Heart right ventricle (tissue), 16 donors: ENCODE measurements around the gene ECT2L. TPM values are rescaled to one million over a fixed set of nuclear protein-coding genes. Genes with fewer than 3 reads are reported as not detected.
"Not testable (repeated sequence)": the region's sequence is repeated elsewhere in the genome, so short reads cannot be mapped to it uniquely, and the experiment has no call there.

Experiments used
- ATAC-seq, 8 donors: fragments of 200-7000 bp; cut with Tn5 transposase; one replicate each; pipeline ENCODE4 v1.9.1; 2020; ENCODE audit warnings: mild to moderate bottlenecking in 8 of 8, moderate library complexity in 8 of 8, moderate number of reproducible peaks in 1 of 8
- DNase-seq, 2 donors: peaks; one replicate each; pipeline ENCODE4 v3.0.0-alpha.2; 2020
- H3K27ac ChIP-seq, 10 donors: fragments of 200-600 bp; sonication (generic) in 2 of 10; one replicate each; pipeline versions ENCODE4 v1.5.0 to v1.8.0; 2020 to 2022; ENCODE audit warnings: mild to moderate bottlenecking in 3 of 10
- H3K27me3 ChIP-seq, 7 donors: fragments of 200-600 bp; one replicate each; pipeline ENCODE4 v1.8.0; 2021 to 2022; ENCODE audit warnings: mild to moderate bottlenecking in 2 of 7
- H3K36me3 ChIP-seq, 9 donors: fragments of 200-600 bp; sonication (generic) in 1 of 9; one replicate each; pipeline versions ENCODE4 v1.5.0 to v1.8.0; 2020 to 2022; ENCODE audit warnings: mild to moderate bottlenecking in 2 of 9
- H3K4me1 ChIP-seq, 9 donors: fragments of 200-600 bp; sonication (generic) in 1 of 9; one replicate each; pipeline versions ENCODE4 v1.5.0 to v1.8.0; 2020 to 2022; ENCODE audit warnings: mild to moderate bottlenecking in 4 of 9
- H3K4me3 ChIP-seq, 10 donors: fragments of 200-600 bp; sonication (generic) in 2 of 10; one replicate each; pipeline versions ENCODE4 v1.5.0 to v1.8.0; 2020 to 2022; ENCODE audit warnings: mild to moderate bottlenecking in 7 of 10, moderate library complexity in 2 of 10
- H3K9me3 ChIP-seq, 11 donors: fragments of 200-600 bp in 10 of 11; sonication (generic) in 2 of 11; one replicate each; pipeline versions ENCODE4 v1.5.0 to v1.8.0; 2013 to 2022; ENCODE audit warnings: mild to moderate bottlenecking in 2 of 11, control low read depth in 1 of 11, moderate library complexity in 1 of 11
- CTCF ChIP-seq, 9 donors: fragments of 200-600 bp; sonication (generic) in 2 of 9; IDR thresholded peaks; one replicate each; pipeline versions ENCODE4 v1.5.0 to v1.8.0; 2021 to 2022; ENCODE audit warnings: antibody characterized with exemption in 9 of 9, mild to moderate bottlenecking in 5 of 9, moderate library complexity in 1 of 9
- WGBS, 2 donors: extraction: QIAGEN DNeasy Blood & Tissue Kit; methylation state at CpG; one replicate each; pipeline ENCODE4 v1.1.7; 2013; ENCODE audit warnings: inconsistent platforms in 1 of 2; 5-methylcytosine and 5-hydroxymethylcytosine counted together
- intact Hi-C, 10 donors: fragments of 100-400 bp; cut with DNase I; formaldehyde crosslinking; loops; one replicate each; pipeline versions ENCODE4 v1.11.1 to v1.14.2; 2022
- polyA plus RNA-seq, 2 donors: library from polyadenylated mRNA; stranded (reverse); fragments of 200-250 nt; gene quantifications; one replicate each; pipeline ENCODE4 v1.2.3, GENCODE V29; 2013
- total RNA-seq, 10 donors: library from RNA; stranded (reverse); fragmentation: NEBNext Ultra II Directional in 3 of 10; extraction: Animal tissue kit (Norgen Biotek cat#: 25700) in 3 of 10; gene quantifications; one replicate each; pipeline versions ENCODE4 v1.2.1 to v1.2.4, GENCODE V29; 2021 to 2023
- donor health status: Arrhythmogenic right ventricular cardiomyopathy.
- donor health status: ischemic (EF 13 %, LVEDD 7.1; RV severe dilation, severe dysfunction).
- donor health status: healthy with polysubstance abuse.
- donor health status: DM: no; HTN: yes; CAD: no.
- donor health status: DM: no; HTN: no; CAD: no.
- donor health status: ischemic (EF 25% LVEDD 6.9; RV normal size, moderate dysfunction).
- donor health status: ischemic (EF 25% LVEDD 5.7; RV mildly dilated, moderate dysfunction).
- donor health status: healthy.
- donor health status: DM: yes; HTN: yes; CAD: no.
- donor health status: Ischemic cardiomyopathy.
- donor health status: ischemic (EF 35%, LVEDD 5.7; RV mildly dilated, moderate dysfunction).
- donor health status: nonischemic (EF 11% LVEDD 7.7; RV severe dilation, severe dysfunction).
- donor health status: DM: yes; HTN: yes; CAD: no.
- donor health status: PGD.
- donor health status: ischemic (EF 29% LVEDD 5.4; RV normal size, mild dysfunction).
- donor health status: nonischemic (EF 23%, LVEDD 6.1; RV moderate dilation, normal function).

Gene ECT2L
- total and polyA plus RNA-seq, 12 donors: 0.28 to 9.9 (median 3.0) TPM

GRCh38 chr6:138931660-138932059 lies 135.8 kb downstream of the ECT2L start:
- Histone ChIP-seq H3K36me3 (peaks cover 0 to 80% (median 18%) of the 10 kb centered on the region in 9 donors), H3K9me3 (peaks cover 0 to under 1% (median 0%) of the 10 kb centered on the region in 11 donors), H3K4me3 (no peak overlapping the region), H3K4me1 (no peaks in the 10 kb centered on the region), H3K27ac (no peak overlapping the region), H3K27me3 (no peaks in the 10 kb centered on the region)
- 98 to 99% methylated on average over 1 of the region's 1 CpG for WGBS, 2 donors
- no peak for ATAC-seq
- TF ChIP-seq CTCF (IDR thresholded peaks at IDR 0.05): no peak
- intact Hi-C loops: no loop called here
- DNase-seq: no peak

GRCh38 chr6:138936873-138937272 lies 141.0 kb downstream of the ECT2L start:
- ATAC-seq, H3K27me3 ChIP-seq, H3K9me3 ChIP-seq, H3K27ac ChIP-seq, H3K4me3 ChIP-seq, DNase-seq: not testable (repeated sequence)
- Histone ChIP-seq H3K4me1 (peaks cover 0 to 11% (median 0%) of the 10 kb centered on the region in 9 donors), H3K36me3 (peaks cover 0 to 85% (median 18%) of the 10 kb centered on the region in 9 donors)
- WGBS, 2 donors: 95 to 97% methylated on average over 1 of the region's 1 CpG
- intact Hi-C loops: loop anchor here in 1 of 10 donors (5.0 kb wide), 1 partner anchor 50 kb away; the partner anchor contains the start of gene REPS1

- TF ChIP-seq CTCF (IDR thresholded peaks at IDR 0.05): no peak
- intact Hi-C loops: no loop called here
- Histone ChIP-seq H3K36me3 (peaks cover 0 to 76% (median 30%) of the 10 kb centered on the region in 9 donors), H3K4me1 (peaks cover 0 to 22% (median 0%) of the 10 kb centered on the region in 9 donors), H3K27ac (no peak overlapping the region), H3K9me3 (no peaks in the 10 kb centered on the region), H3K4me3 (no peak overlapping the region), H3K27me3 (no peaks in the 10 kb centered on the region)
- 92 to 98% methylated on average over 2 of the region's 2 CpGs for WGBS, 2 donors
- DNase-seq (no peak), ATAC-seq (no peak)
Observed at GRCh38 chr6:138943089-138943625, 147.3 kb downstream of the ECT2L start.

GRCh38 chr6:138944412-138944811 lies 148.5 kb downstream of the ECT2L start:
- no peak for TF ChIP-seq CTCF (IDR thresholded peaks at IDR 0.05)
- H3K27me3 ChIP-seq: no peaks in the 10 kb centered on the region
- H3K27ac ChIP-seq: no peak overlapping the region
- no peak overlapping the region for H3K4me3 ChIP-seq
- H3K9me3 ChIP-seq: no peaks in the 10 kb centered on the region
- DNase-seq (no peak), ATAC-seq (no peak)
- intact Hi-C loops: no loop called here
- 93 to 94% methylated on average over 1 of the region's 1 CpG for WGBS, 2 donors
- peaks cover 0 to 64% (median 30%) of the 10 kb centered on the region in 9 donors for H3K36me3 ChIP-seq
- peaks cover 0 to 25% (median 8%) of the 10 kb centered on the region in 9 donors for H3K4me1 ChIP-seq

- intact Hi-C loops: no loop called here
Observed at GRCh38 chr6:138945354-138945753, 149.5 kb downstream of the ECT2L start.

More at GRCh38 chr6:138945354-138945753, 149.5 kb downstream of the ECT2L start:
- Histone ChIP-seq H3K27ac (no peak overlapping the region), H3K4me3 (no peak overlapping the region), H3K4me1 (peaks cover 0 to 28% (median 8%) of the 10 kb centered on the region in 9 donors), H3K27me3 (no peaks in the 10 kb centered on the region), H3K9me3 (no peaks in the 10 kb centered on the region), H3K36me3 (peaks cover 0 to 54% (median 30%) of the 10 kb centered on the region in 9 donors)
- no peak for TF ChIP-seq CTCF (IDR thresholded peaks at IDR 0.05)
- no peak for DNase-seq
- ATAC-seq: no peak
- WGBS, 2 donors: 90 to 94% methylated on average over 5 of the region's 5 CpGs
